HG03280 (cell line): ENCODE measurements around the gene RAP1A.

Experiments
- ATAC-seq: cut with Tn5 transposase; IDR thresholded peaks from one replicate; pipeline ENCODE4 v1.9.1; 2021; ENCODE audit warnings: mild to moderate bottlenecking, moderate library complexity; ENCODE audit not compliant: unreplicated experiment

RAP1A gene

GRCh38 chr1:111619635-111620440 lies at the start of gene RAP1A:
Gene RAP1A (plus strand): TSS chr1:111619789. CDS start chr1:111691361, 71,572 bp downstream.
- ATAC-seq, result peak; percentile 74

- ATAC-seq, result no peak
These were observed 49.7 kb upstream of the RAP1A start for GRCh38 chr1:111569913-111570312.

DNA sequence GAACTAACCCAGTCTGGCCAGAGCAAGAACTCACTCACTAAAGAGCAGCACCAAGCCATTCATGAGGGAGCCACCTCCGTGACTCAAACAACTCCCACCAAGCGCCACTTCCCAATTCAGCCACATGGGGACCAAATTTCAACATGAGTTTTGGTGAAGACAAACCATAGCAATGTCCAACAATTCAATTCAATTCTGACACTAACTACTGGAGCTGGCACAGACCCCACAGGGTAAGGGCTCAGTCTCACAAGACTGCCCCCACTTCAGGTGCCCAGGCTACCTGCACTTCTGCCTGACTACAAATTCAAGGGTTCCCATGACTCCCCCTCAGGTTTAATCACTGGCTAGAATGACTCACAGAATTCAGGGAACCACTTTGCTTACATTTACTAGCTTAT lies 48.8 kb upstream of the RAP1A start:
- ATAC-seq, result no peak

DNA sequence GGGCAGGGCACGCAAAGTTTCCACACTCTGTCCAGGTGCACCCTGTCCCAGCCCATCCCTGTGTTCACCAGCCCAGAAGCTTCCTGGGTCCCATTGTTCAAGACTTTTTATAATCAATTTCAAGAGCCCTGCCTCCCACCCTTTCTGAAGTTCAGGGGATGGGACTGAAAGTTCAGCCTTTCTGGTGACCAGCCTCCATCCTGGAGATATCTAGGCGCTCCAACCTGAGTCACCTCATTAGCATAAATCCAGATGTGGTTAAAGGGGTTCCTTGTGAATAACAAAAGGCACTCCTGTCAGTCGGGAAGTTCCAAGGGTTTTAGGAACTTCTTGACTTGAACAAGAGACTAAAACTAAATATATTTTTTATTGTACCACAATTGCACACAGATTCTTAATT lies 48.4 kb upstream of the RAP1A start:
- no peak for ATAC-seq

GRCh38 chr1:111571987-111572386 lies 47.6 kb upstream of the RAP1A start:
- no peak for ATAC-seq

DNA sequence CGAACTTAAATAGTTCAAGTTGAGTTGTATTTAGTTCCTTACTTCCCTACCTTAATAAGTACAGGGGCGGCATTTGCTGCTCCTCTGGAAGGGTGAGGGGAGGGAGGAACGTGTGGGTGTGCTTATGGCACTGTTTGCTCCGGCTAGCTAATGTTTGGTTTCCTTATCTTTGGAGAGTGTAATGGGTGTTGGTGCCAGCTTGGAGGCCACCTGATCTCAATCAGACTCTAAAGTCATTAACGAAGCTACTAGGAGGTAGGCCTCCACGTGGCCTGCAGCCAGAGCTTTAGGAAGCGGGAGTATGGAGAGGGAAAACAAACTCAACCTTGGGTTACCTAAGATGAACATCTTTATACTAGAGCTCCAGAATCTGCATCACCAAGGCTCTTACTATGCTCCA lies 43.0 kb upstream of the RAP1A start:
- no peak for ATAC-seq

- no peak for ATAC-seq
These were observed 41.8 kb upstream of the RAP1A start for GRCh38 chr1:111577814-111578213.

- ATAC-seq, result no peak
These were observed 38.4 kb upstream of the RAP1A start for GRCh38 chr1:111581166-111581565.

GRCh38 chr1:111582016-111582415 lies 37.6 kb upstream of the RAP1A start:
- no peak for ATAC-seq

DNA sequence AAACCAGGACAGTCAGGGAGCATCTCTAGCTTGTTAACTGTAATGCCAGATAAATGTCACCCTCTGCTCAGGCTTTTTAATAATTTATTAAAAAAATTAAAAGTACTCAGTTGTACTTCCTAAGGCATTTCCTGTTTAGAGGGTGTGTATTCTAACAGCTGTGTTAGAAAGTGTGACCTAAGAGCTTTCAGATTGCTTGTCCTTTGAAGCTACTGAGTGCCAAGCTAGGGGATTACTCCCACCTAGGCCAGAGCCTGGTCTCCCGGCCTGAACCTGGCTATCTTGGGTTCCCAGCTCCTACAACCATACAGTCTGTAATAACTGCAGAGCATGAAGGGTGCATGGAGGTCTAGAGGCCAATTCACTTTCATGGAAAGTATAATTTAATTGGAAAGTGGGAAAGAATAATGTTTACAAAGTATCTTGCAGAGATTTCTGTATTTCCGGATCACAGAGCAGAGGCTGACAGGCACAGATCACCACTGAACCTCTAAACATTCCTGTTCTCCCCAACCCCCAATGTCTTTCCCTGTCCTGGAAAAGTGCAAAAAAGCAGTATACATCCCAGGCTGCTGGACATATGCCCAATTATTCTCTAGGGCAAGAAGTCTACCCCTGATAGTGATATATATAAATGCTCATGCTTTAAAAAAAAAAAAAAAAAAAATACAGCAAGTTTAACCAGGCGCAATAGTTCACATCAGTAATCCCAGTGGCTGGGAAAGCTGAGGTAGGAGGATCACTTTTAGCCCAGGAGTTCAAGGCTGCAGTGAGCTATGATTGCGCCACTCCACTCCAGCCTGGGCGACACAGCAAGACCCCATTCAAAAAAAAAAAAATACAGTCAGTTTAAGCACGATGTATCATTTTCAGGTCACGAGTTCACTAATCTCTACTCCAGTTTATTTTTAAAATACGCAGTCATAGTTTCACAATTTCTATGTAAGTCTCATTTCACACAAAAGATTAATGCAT lies 36.7 kb upstream of the RAP1A start:
- ATAC-seq, result no peak

DNA sequence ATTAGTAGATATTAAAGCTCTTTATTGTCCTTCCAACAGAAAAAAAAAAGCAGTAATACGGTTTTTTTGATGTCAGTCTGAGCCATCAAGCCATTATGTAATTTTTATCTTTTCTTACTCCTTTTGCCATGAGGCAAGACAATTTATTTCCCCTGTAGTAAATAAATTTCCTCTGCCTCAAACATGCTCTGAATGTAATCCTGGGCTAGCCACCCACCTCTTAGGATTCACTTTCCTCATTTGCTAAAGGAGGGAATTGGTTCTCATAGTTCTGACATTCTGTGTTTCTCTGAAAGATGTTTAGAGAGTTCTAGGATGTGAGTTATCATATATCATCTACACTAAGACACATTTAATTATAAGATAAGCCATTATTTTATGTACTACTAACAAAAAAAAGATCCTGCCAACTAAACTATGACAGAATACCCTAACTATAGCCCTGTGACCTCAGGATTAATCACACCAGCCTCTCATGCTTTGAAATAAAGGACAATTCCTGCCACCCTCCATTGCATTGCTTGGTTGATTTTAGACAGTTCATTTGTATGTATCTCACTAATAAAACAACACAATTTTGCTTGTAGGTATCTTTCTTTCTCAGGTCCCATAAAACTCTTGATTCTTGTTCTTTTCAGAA lies 34.0 kb upstream of the RAP1A start:
- no peak for ATAC-seq

DNA sequence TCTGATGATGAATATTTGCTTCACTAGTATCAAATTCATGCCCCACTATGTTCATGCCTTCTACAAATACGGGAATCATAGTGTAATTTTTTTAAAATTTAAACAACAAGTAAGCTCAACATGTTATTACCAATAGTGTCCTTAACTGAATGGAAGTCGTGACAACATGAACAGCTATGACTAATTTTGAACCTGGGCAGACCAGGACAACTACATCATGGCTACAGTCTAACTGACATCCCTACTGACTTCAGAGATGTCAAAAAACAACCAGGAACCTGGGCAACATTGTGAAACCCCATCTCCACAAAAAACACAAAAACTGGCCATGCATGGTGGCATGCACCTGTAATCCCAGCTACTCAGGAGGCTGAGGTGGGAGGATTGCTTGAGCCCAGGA lies 33.5 kb upstream of the RAP1A start:
- ATAC-seq, result no peak

GRCh38 chr1:111587509-111588174 lies 31.9 kb upstream of the RAP1A start:
- ATAC-seq, result no peak

DNA sequence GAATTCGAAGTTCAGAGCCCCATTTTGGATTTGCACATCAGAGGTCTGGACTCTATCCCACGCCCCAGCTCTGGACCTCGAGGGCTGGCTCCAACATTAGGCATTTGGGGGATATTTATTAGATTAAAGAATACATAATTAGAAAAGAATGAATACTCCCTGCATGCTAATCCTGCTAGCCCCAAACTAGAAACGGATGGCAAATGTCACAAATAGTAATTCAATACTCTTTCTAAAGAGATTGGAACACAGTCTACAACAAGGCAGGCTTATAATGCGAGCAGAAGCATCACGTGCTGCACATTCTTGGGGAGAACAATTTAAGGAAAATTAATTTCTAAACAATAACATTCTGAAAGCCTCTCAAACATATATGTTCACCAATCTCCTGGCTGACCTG lies 27.7 kb upstream of the RAP1A start:
- ATAC-seq, result no peak

- ATAC-seq, result peak; percentile 74
These were observed 26.9 kb upstream of the RAP1A start for GRCh38 chr1:111592389-111593361.

- no peak for ATAC-seq
These were observed 25.9 kb upstream of the RAP1A start for GRCh38 chr1:111593403-111594305.

- ATAC-seq, result no peak
These were observed 25.3 kb upstream of the RAP1A start for GRCh38 chr1:111594306-111594693.

DNA sequence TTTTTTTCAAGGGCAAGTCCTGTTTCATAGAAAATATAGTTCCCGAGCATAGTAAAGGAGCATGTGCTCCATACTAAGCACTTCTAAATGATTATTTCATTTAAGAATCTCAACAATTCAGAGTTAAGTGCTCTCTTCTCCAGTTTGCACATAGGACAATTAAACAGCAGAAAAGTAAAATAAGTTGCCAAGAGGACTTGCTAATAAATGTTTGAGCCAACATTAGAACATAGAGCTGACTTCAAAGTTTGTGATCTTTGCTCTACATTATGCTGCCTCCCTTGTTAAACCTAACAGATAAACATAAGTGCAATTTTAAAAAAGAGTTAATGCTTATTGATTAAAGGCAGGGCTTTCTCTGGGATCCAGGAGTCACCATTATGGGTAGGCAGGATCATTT lies 23.8 kb upstream of the RAP1A start:
- no peak for ATAC-seq

DNA sequence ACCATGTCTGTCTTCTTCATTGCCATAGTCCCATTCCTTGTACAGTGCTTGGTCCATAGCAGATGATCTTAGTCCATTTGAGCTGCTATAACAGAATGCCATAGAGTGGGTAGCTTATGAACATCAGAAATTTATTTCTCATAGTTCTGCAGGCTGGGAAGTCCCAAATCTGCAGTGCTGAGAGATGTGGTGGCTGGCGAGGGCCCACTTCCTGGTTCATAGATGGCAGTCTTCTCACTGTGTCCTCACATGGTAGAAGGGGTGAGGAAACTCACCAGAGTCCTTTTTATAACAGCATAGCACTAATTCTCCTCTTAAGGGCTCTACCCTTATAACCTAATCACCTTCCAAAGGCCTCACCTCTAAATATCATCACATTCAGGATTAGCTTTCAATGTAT lies 23.1 kb upstream of the RAP1A start:
- ATAC-seq, result no peak
